A673 (cell line): ENCODE results near the gene LMCD1.

ENCODE experiments used
- EZH2 ChIP-seq: fragments of 200-600 bp; sonication (generic); IDR thresholded peaks from 2 replicates; pipeline ENCODE4 v1.6.1; 2017; ENCODE audit warnings: borderline replicate concordance, low read depth, mild to moderate bottlenecking, mixed read lengths, antibody characterized with exemption, low read length; ENCODE audit not compliant: poor library complexity, severe bottlenecking
- TF ChIP-seq, protein P1 (sequence below): fragments of 300-800, 200-600 bp; sonication (generic); conservative IDR thresholded peaks from 2 replicates; pipeline ENCODE4 v1.5.1; 2017; ENCODE audit warnings: low read depth, mild to moderate bottlenecking, antibody characterized with exemption, low read length, moderate library complexity, mixed read lengths

DNA sequence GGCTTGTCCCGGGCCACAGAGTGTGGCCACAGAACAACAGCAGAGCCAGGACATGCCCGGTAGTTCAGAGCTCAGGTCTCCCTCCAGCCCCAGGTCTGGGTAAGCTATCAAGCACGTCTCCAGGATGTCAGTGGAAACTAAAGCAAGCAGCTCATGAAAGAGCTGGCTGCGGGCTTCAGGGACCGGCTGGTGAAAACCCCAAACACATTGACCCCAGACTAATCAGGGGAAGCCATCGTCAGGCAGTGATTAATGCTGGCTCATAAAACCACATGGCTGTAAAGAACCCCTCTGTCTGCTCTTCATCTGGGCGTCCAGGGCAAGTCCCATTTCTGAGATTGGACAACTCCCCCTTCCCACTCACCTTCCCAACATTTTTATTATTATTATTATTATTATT is 37.8 kb downstream of the LMCD1 start:
- TF ChIP-seq, protein P1, sequence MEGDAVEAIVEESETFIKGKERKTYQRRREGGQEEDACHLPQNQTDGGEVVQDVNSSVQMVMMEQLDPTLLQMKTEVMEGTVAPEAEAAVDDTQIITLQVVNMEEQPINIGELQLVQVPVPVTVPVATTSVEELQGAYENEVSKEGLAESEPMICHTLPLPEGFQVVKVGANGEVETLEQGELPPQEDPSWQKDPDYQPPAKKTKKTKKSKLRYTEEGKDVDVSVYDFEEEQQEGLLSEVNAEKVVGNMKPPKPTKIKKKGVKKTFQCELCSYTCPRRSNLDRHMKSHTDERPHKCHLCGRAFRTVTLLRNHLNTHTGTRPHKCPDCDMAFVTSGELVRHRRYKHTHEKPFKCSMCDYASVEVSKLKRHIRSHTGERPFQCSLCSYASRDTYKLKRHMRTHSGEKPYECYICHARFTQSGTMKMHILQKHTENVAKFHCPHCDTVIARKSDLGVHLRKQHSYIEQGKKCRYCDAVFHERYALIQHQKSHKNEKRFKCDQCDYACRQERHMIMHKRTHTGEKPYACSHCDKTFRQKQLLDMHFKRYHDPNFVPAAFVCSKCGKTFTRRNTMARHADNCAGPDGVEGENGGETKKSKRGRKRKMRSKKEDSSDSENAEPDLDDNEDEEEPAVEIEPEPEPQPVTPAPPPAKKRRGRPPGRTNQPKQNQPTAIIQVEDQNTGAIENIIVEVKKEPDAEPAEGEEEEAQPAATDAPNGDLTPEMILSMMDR, result no peak
- TF ChIP-seq EZH2, result no peak
